Stimulated activated CD4-positive, alpha-beta T cell treated with anti-CD3 and anti-CD28 coated beads, Interleukin-12 subunit alpha, Interleukin-12 subunit beta, amount 100 ng/mL, for 48 hours (primary cell): ENCODE results near the gene KCNAB2.

Experiments
- DNase-seq, 3 donors: peaks; one replicate each; pipeline ENCODE4 v3.0.0-alpha.2; 2020; ENCODE audit warnings: low read depth in 2 of 3, low spot score in 1 of 3

The KCNAB2 gene

GRCh38 chr1:6077506-6077905, 31.8 kb downstream of the KCNAB2 start:
- DNase-seq, result no peak

GRCh38 chr1:6077919-6078318, 32.2 kb downstream of the KCNAB2 start:
- no peak for DNase-seq

- no peak for DNase-seq
Measured at GRCh38 chr1:6080469-6080868, 34.8 kb downstream of the KCNAB2 start.

DNA sequence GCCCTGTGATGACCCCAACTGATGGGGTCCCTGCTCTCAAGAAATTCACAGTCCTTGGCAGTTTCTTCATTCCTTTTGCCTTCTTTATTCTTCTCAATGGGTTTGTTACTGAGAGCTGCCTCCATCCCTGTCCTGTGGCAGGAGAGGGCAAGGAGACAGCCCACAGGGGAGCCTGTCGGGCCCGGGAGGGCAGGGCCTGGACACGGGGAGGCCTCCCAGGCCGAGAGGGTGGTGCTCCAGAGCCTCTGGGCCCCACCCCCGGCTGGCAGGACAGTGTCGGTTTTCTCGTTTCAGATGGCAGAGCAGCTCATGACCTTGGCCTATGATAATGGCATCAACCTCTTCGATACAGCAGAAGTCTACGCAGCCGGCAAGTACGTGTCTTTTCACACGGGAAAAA, 36.2 kb downstream of the KCNAB2 start:
- no peak for DNase-seq

- no peak for DNase-seq
Measured at GRCh38 chr1:6082430-6082971, 36.8 kb downstream of the KCNAB2 start.

GRCh38 chr1:6083385-6083784, 37.7 kb downstream of the KCNAB2 start:
- DNase-seq, result no peak

- no peak for DNase-seq
Measured at GRCh38 chr1:6083801-6084446, 38.2 kb downstream of the KCNAB2 start.

DNA sequence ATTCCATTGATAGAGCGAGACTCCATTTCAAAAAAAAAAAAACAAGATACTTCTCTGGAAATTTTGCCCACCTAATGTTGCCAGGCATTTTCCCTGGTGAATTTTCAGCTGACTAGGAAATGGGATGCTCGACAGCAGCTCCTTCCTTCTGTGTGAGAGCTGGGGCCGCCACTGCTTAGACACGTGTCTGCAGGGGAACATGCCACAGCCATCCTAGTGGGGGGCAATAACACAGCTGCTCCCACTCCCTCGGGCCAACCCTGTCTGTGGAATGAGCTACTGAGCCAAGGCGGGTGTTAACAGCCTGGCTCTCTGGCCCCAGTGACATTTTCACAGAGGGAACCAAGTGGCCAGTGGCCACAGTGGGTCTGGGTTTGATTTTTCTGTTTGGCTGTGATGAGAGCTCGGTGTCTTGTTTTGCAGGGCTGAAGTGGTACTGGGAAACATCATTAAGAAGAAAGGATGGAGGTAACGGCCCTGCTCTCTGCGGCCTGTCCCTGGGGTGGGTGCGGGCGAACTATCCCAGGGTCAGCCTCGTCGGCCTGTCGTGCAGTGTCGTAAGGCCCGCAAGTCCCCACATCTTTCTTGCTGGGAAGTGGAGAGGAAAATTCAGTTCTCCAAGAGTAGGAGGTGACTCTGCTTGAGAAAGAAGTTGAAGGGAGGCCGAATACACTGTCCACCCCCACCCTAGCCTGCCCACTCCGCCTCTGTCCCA, 39.2 kb downstream of the KCNAB2 start:
- DNase-seq, result no peak

DNA sequence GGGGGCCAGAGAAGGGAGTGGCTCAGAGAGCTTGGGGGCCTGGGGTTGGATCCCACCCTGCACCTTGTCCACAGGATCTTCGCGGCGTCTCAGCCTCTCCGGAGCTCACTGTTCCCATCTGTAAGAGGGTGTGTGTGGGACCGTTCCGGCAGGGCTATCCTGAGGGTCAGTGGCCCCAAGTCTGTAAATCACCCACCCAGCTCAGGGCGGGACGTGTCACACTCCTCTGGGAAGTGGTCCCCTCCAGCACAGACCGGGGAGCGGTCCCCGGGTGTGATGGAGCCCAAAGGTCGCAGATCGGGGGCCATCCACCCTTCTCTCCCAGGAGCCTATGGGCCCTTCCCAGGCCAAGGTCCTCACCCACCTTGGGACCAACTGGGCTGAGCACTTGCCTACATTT, 40.0 kb downstream of the KCNAB2 start:
- DNase-seq, result no peak

DNA sequence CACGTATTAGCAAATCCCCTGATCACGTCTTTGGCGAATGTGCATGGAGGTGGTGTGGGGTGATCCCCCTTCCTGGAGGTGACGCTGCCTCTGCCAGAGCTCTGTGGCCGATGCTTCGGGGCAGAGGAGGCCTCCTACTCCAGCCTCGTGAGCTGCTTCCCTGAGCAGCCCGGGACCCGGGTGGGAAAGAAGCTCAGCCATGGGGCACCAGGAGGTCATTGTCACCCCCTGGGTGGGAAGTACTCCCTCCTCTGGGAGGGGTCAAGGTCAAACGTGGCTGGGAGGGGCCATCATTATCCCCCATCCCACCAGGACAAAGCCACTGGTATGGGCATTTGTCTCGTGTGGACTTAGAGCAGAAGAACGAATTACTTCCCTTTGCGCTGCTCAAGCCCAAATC, 40.7 kb downstream of the KCNAB2 start:
- no peak for DNase-seq

DNA sequence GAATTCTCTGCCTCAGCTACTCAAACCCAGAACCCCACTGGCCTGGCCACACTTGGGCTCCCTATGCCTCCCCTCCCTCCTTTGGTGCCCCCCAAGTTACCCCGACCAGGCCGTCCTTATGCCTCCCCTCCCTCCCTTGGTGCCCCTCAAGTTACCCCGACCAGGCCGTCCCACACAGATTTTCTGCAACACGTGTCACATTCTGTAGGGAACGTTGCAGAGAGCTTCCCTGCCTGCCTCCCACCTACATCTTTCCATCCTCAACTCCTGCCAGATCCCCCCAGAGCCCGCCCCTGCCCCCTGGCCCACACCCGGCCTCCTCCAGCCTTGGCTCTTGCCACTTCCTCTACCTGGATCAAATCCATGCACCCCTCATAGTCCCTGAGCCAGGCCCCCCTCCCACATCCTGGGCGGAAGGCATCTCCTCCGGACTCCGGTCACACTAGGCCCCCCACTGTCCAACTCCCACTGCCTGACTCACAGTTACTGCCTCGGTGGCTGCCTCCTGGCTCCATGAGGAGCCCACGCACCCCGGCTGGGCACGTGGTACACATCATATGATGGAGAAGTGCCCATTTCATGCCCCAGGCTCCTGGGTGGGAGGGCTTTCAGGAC, 41.2 kb downstream of the KCNAB2 start:
- no peak for DNase-seq

DNA sequence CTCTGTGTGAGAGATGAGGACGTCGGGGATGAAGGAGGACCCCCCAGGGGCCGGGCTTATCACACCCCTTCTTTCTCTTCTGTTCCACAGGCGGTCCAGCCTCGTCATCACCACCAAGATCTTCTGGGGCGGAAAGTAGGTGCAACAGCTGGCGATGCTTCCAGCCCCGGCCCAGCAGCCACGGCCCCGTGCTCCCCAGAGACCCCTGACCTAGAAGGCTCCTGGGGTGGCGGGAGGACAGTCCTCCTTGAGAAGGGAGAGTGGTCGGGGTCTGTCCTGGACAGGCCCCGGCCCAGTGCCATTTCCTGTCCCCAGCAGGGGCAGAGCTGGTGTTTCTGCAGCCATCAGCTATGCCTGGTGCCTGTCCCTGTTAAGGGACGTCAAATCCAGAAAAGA, 41.7 kb downstream of the KCNAB2 start:
- no peak for DNase-seq

- no peak for DNase-seq
Measured at GRCh38 chr1:6087958-6088357, 42.3 kb downstream of the KCNAB2 start.

- DNase-seq, result no peak
Measured at GRCh38 chr1:6088956-6089355, 43.3 kb downstream of the KCNAB2 start.

DNA sequence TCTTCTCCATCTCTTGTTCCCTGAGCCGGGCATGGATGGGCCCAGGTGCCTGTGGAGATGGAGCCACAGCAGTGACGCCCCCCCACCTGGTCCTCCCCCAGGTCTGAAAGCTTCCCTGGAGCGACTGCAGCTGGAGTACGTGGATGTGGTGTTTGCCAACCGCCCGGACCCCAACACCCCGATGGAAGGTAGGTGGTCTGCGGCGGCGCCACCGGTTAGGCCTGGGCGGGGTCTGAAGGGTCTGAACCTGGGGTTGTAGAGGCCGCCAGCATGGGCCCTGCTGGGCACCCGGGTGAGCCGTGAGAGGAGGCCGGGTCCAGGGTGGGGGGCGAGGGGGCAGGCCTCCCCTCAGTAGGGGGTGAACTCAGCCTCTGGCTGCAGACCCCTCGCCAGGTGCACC, 44.6 kb downstream of the KCNAB2 start:
- DNase-seq, result no peak

DNA sequence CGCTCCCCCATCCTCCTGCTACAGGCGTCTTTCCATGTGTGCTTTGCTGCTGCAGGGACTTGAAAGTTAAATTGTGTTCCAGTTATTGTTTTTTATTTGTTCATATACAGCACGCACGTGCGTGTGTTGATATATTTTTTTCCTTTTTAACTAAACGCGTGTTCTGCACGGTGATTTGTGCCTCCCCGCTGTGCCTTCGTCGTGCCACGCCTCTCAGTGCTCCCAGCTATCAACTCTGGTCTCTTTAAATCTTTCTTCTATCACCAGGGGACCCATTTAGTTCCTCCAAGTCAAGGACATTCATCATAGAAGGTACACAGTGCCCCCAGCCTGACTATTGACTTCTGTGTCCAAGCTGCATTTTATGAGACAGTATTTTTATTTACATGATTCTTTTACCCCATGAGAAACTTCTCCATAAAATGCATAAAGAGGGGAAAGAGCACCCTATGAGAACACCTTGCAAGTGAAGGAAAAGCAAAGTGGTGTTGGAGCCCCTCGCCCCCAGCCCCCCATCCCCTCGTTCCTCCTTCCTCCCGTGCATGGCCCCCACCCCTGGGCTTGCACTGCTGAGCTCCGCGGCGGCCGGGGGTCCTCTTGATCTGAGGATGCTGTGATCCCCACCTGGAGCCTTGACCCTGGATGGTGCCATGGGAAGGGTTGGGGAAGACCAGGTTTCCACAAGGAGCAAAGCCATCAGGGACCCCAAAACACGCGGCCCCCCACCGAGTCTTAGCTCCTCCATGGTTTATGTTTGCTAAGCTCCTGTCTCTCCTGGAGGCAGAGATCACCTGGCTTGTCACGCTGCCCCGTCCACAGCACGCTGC, 45.5 kb downstream of the KCNAB2 start:
- DNase-seq, result no peak

DNA sequence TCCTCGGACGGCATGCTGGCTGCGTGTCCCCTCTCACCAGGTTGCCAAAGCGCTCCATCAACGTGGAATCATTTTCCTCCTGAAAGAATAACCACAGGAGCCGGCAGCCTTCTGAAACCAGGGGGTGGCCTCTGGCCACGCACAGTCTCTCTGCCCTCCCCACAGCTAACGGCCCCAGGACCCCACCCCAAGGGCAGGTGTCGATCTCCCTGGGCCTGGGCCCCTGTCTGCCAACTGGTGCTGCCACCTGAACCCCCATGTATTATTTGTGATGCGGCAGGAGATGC, 46.1 kb downstream of the KCNAB2 start:
- no peak for DNase-seq

- no peak for DNase-seq
Measured at GRCh38 chr1:6092211-6092610, 46.5 kb downstream of the KCNAB2 start.

GRCh38 chr1:6093071-6093470, 47.4 kb downstream of the KCNAB2 start:
- no peak for DNase-seq

GRCh38 chr1:6093611-6094010, 47.9 kb downstream of the KCNAB2 start:
- no peak for DNase-seq

DNA sequence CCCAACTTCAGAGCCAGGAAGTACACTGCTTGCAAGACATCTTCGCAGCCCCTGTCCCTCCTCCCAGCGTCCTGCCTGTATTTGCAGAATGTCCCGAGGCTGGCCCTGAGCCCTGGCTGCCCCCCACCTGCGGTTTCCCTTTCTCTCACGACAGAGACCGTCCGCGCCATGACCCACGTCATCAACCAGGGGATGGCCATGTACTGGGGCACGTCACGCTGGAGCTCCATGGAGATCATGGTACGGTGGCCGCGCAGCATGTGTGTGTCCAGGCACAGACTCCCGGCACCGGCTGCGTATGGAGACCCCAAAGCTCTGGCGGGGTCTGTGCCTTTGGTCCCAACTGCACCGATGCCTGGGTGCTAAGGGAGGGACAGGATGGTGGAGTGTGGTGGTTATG, 48.6 kb downstream of the KCNAB2 start:
- DNase-seq, result no peak
